Sigmoid colon (tissue), 4 donors: ENCODE results near the gene DYNC2I2.
"Not testable (repeated sequence)": the region's sequence is repeated elsewhere in the genome, so short reads cannot be mapped to it uniquely, and the experiment has no call there.

Source experiments
- CTCF ChIP-seq, 4 experiments: fragments of 450-650 bp in 3 of 4; fragments of 200-600 bp in 1 of 4; IDR thresholded peaks; one replicate each; pipeline ENCODE4 v1.5.1; 2016 to 2019; ENCODE audit warnings: antibody characterized with exemption in 4 of 4, mild to moderate bottlenecking in 3 of 4, moderate library complexity in 2 of 4
- EP300 ChIP-seq, 4 donors: sonication (generic); formaldehyde crosslinking; IDR thresholded peaks; one replicate each; pipeline ENCODE4 v1.6.1; 2017; ENCODE audit warnings: antibody characterized with exemption in 4 of 4
- POLR2A ChIP-seq, 2 donors: fragments of 450-650 bp; IDR thresholded peaks; one replicate each; pipeline ENCODE4 v1.6.1; 2016; ENCODE audit warnings: antibody characterized with exemption in 2 of 2, mild to moderate bottlenecking in 2 of 2, moderate library complexity in 2 of 2

GRCh38 chr9:128699096-128699795 is 42.6 kb upstream of the DYNC2I2 start:
- not testable (repeated sequence) for TF ChIP-seq CTCF, EP300, POLR2A (IDR thresholded peaks at IDR 0.05)
